K562 (cell line): ENCODE results near the gene SHISA9. TPM values are rescaled to one million over a fixed set of nuclear protein-coding genes. Genes with fewer than 3 reads are reported as not detected.

Source experiments
- ATAC-seq: fragments of 200-7000 bp; cut with Tn5 transposase; 3 replicates; pipeline ENCODE4 v1.9.1; 2020; ENCODE audit warnings: moderate library complexity
- BruUV-seq: library from RNA; stranded (reverse); fragments of 400-500 nt; replicated peaks from 2 replicates; lab custom pipeline; 2021; lab: Mats Ljungman, UMichigan
- CTCF ChIA-PET: fragments of 300-600 bp; formaldehyde crosslinking; extraction: SDS; loops from one replicate; lab custom pipeline; 2021; ENCODE audit warnings: low intra/inter-chr PET ratio; lab: Yijun Ruan, JAX
- POLR2A ChIA-PET: fragments of 300-600, 350-650 bp; sonication (Branson Sonifier 250); formaldehyde crosslinking; extraction: SDS; loops from one replicate; lab custom pipeline; 2021; ENCODE audit warnings: antibody characterized with exemption, inconsistent platforms; lab: Yijun Ruan, JAX
- DNase-seq, 4 experiments: peaks; one replicate each; pipeline versions ENCODE4 v3.0.0 to v3.0.0-alpha.2; 2011 to 2018; ENCODE audit warnings: low spot score in 3 of 4, mixed read lengths in 3 of 4; ENCODE audit errors: extremely low read depth in 1 of 4
- FAIRE-seq: peaks from 2 replicates; lab custom pipeline; 2011; peaks lifted over from hg19 to GRCh38; lab: Jason Lieb, UNC
- H2AFZ ChIP-seq: 2 replicates; pipeline ENCODE4 v1.6.0; 2011; ENCODE audit warnings: low read depth, low read length, control low read depth, inconsistent platforms
- H3K27ac ChIP-seq: fragments of 200-600 bp; 3 replicates; pipeline ENCODE4 v1.8.0; 2011; ENCODE audit warnings: low read depth, mild to moderate bottlenecking, control low read depth, inconsistent platforms, low read length, moderate library complexity, mixed read lengths; ENCODE audit errors: extremely low read depth
- H3K27me3 ChIP-seq, 2 experiments: fragments of 300-600 bp in 1 of 2; 2 replicates in 1 of 2; 3 replicates in 1 of 2; pipeline versions ENCODE4 v1.6.0 to v1.8.0; 2011; ENCODE audit warnings: inconsistent platforms in 2 of 2, low read length in 2 of 2, mild to moderate bottlenecking in 1 of 2, mixed read lengths in 1 of 2, moderate library complexity in 1 of 2; ENCODE audit not compliant: control insufficient read depth in 2 of 2, insufficient read depth in 2 of 2
- H3K36me3 ChIP-seq: fragments of 300-600 bp; 3 replicates; pipeline ENCODE4 v1.8.0; 2011; ENCODE audit warnings: mild to moderate bottlenecking, low read length, inconsistent platforms; ENCODE audit not compliant: control insufficient read depth, insufficient read depth
- H3K4me1 ChIP-seq, 2 experiments: fragments of 200-600 bp in 1 of 2; replicated peaks in 1 of 2; 2 replicates in 1 of 2; 3 replicates in 1 of 2; pipeline versions ENCODE4 v1.5.1 to v1.8.0; 2011; ENCODE audit warnings: inconsistent platforms in 2 of 2, low read length in 2 of 2, mild to moderate bottlenecking in 1 of 2, mixed read lengths in 1 of 2, moderate library complexity in 1 of 2; ENCODE audit not compliant: control insufficient read depth in 2 of 2, insufficient read depth in 2 of 2
- H3K4me2 ChIP-seq: 2 replicates; pipeline ENCODE4 v1.6.1; 2011; ENCODE audit warnings: low read length, control low read depth, inconsistent platforms, mixed read lengths; ENCODE audit not compliant: insufficient read depth
- H3K4me3 ChIP-seq: fragments of 200-600 bp; sonication (generic), shearing (Covaris generic); 2 replicates; pipeline ENCODE4 v1.5.1; 2016; ENCODE audit warnings: control low read depth, inconsistent platforms
- H3K79me2 ChIP-seq: fragments of 200-600 bp; 3 replicates; pipeline ENCODE4 v1.8.0; 2011; ENCODE audit warnings: low read length, inconsistent platforms; ENCODE audit not compliant: control insufficient read depth, insufficient read depth
- H3K9ac ChIP-seq, 2 experiments: 2 replicates each; pipeline versions ENCODE4 v1.6.0 to v1.6.1; 2011; ENCODE audit warnings: low read depth in 2 of 2, low read length in 2 of 2, control low read depth in 1 of 2, inconsistent platforms in 1 of 2, mild to moderate bottlenecking in 1 of 2, mixed read lengths in 1 of 2; ENCODE audit not compliant: insufficient read depth in 1 of 2
- H3K9me1 ChIP-seq: one replicate; pipeline ENCODE4 v1.6.0; 2011; ENCODE audit warnings: inconsistent platforms, mild to moderate bottlenecking, low read length, moderate library complexity; ENCODE audit not compliant: control insufficient read depth, insufficient read depth
- H3K9me3 ChIP-seq: replicated peaks from 2 replicates; pipeline ENCODE4 v1.5.1; 2011; ENCODE audit warnings: low read depth, low read length, inconsistent platforms; ENCODE audit not compliant: control insufficient read depth, insufficient read depth
- H4K20me1 ChIP-seq: replicated peaks from 2 replicates; pipeline ENCODE4 v1.6.1; 2011; ENCODE audit warnings: low read length, inconsistent platforms, mixed read lengths; ENCODE audit not compliant: control insufficient read depth, insufficient read depth
- BRCA1 ChIP-seq, 2 experiments: fragments of 450-650 bp in 1 of 2; sonication (generic) in 1 of 2; formaldehyde crosslinking in 1 of 2; IDR thresholded peaks; 2 replicates each; pipeline versions ENCODE4 v1.5.0 to v1.6.1; 2017 to 2020; ENCODE audit warnings: mild to moderate bottlenecking in 1 of 2, missing genetic modification reagents in 1 of 2
- ERF ChIP-seq: fragments of 450-650 bp; formaldehyde crosslinking; IDR thresholded peaks from 2 replicates; pipeline ENCODE4 v1.4.0; 2020; ENCODE audit warnings: mild to moderate bottlenecking, mixed read lengths
- GATA2 ChIP-seq: sonication (generic); formaldehyde crosslinking; IDR thresholded peaks from 2 replicates; pipeline ENCODE4 v1.4.0; 2020; ENCODE audit warnings: mild to moderate bottlenecking, missing genetic modification reagents
- PRMT5 ChIP-seq: sonication (generic); formaldehyde crosslinking; IDR thresholded peaks from 2 replicates; pipeline ENCODE4 v1.5.0; 2020; ENCODE audit warnings: missing genetic modification reagents
- XRCC4 ChIP-seq: IDR thresholded peaks from one replicate; pipeline ENCODE4 v1.6.1; 2011; ENCODE audit not compliant: insufficient read depth, insufficient read length; ENCODE audit errors: extremely low read depth
- ZNF384 ChIP-seq: IDR thresholded peaks from 2 replicates; pipeline ENCODE4 v1.6.1; 2012; ENCODE audit warnings: low read depth, low read length, improper control_type of control experiment
- WGBS: fragments of 100-300 bp; shearing (Covaris generic); methylation state at CpG from one replicate; pipeline ENCODE4 v1.1.6; 2016; ENCODE audit warnings: low coverage, mixed read lengths; ENCODE audit not compliant: insufficient coverage; ENCODE audit errors: missing lambda C conversion rate; 5-methylcytosine and 5-hydroxymethylcytosine counted together
- in situ Hi-C: fragments of 300-500 bp; cut with MboI; formaldehyde crosslinking; loops from 4 replicates; pipeline ENCODE4 v1.15.0; 2018; ENCODE audit warnings: inconsistent platforms, mixed read lengths
- intact Hi-C: fragments of 100-400 bp; cut with micrococcal nuclease; formaldehyde crosslinking; loops from 2 replicates; pipeline ENCODE4 v1.14.2; 2022
- polyA plus RNA-seq, 8 experiments: library from polyadenylated mRNA; depleted of rRNA in 4 of 8; stranded (reverse) in 5 of 8; unstranded in 3 of 8; fragments of >200 nt; fragmentation: Nextera tagmentation in 2 of 8; fragmentation: Illumina TruSeq in 1 of 8; extraction: Ambion mirVana in 2 of 8; extraction: Trizol in 1 of 8; gene quantifications; 2 replicates each; pipeline versions ENCODE4 v1.2.1 to v1.2.3, GENCODE V29; 2011 to 2014; ENCODE audit warnings: inconsistent platforms in 1 of 8, missing spikeins in 1 of 8
- total RNA-seq, 7 experiments: library from RNA; depleted of rRNA in 6 of 7; stranded (reverse); fragments of >200 nt in 6 of 7; fragmentation: Illumina TruSeq in 2 of 7; extraction: Trizol in 2 of 7; gene quantifications; 2 replicates each; pipeline versions ENCODE4 v1.2.1 to v1.2.3, GENCODE V29; 2011 to 2021; ENCODE audit warnings: low replicate concordance in 1 of 7
- TF ChIP-seq, protein P1 (sequence below): sonication (generic); formaldehyde crosslinking; IDR thresholded peaks from 2 replicates; pipeline ENCODE4 v1.8.1; 2023; ENCODE audit warnings: mild to moderate bottlenecking, missing genetic modification reagents

SHISA9 gene
- total and polyA plus RNA-seq, 9 of the 15 experiments (the other 6 are each of a cell fraction or from before 2014, with no cell fraction given), result under 0.01 to 0.16 (median 0.01) TPM; not detected in 6

- no TSS peak for BruUV-seq
- no peak overlapping the region for H3K27ac ChIP-seq
- no peaks in the 10 kb centered on the region for H3K36me3 ChIP-seq
- FAIRE-seq (no peak), ATAC-seq (no peak), DNase-seq (no peak)
- H3K9me1 ChIP-seq, result no peaks in the 10 kb centered on the region
- H3K79me2 ChIP-seq, result no peaks in the 10 kb centered on the region
- H4K20me1 ChIP-seq, result no peaks in the 10 kb centered on the region
- no peaks in the 10 kb centered on the region for H3K27me3 ChIP-seq
- no peaks in the 10 kb centered on the region for H3K4me1 ChIP-seq
- ChIA-PET CTCF (no interaction called here), POLR2A (no interaction called here)
- TF ChIP-seq, protein P1, sequence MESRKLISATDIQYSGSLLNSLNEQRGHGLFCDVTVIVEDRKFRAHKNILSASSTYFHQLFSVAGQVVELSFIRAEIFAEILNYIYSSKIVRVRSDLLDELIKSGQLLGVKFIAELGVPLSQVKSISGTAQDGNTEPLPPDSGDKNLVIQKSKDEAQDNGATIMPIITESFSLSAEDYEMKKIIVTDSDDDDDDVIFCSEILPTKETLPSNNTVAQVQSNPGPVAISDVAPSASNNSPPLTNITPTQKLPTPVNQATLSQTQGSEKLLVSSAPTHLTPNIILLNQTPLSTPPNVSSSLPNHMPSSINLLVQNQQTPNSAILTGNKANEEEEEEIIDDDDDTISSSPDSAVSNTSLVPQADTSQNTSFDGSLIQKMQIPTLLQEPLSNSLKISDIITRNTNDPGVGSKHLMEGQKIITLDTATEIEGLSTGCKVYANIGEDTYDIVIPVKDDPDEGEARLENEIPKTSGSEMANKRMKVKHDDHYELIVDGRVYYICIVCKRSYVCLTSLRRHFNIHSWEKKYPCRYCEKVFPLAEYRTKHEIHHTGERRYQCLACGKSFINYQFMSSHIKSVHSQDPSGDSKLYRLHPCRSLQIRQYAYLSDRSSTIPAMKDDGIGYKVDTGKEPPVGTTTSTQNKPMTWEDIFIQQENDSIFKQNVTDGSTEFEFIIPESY, result no peak
- no peak for TF ChIP-seq XRCC4
- H3K9ac ChIP-seq, result no peak overlapping the region
- in situ Hi-C loops (no loop called here), intact Hi-C loops (no loop called here)
- no peak overlapping the region for H2AFZ ChIP-seq
- WGBS, result 0% methylated on average over 5 of the region's 5 CpGs
- no peaks in the 10 kb centered on the region for H3K9me3 ChIP-seq
- no peak overlapping the region for H3K4me2 ChIP-seq
- no peak overlapping the region for H3K4me3 ChIP-seq
These were observed 206.7 kb downstream of the SHISA9 start for GRCh38 chr16:13108126-13108525.

DNA sequence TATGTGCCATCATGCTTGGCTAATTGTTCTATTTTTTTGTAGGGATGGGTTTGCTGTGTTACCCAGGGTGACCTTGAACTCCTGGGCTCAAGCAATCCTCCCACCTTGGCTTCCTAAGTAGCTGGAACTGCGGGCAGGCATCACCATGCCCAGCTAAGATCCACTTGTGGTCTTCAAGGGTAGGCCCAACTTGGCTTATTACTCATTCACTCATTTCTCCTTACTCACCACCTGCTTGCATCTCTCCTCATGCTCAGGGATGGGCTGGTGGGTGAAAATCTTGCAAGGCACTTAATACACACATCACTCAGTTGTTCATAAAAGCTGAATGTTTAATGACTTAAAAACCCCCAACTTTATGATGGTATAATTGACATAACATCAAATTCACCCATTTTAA lies 207.8 kb downstream of the SHISA9 start:
- FAIRE-seq (no peak), DNase-seq (no peak), ATAC-seq (no peak)
- H2AFZ ChIP-seq, result no peak overlapping the region
- no peak overlapping the region for H3K9ac ChIP-seq
- 0% methylated on average over 1 of the region's 1 CpG for WGBS
- H3K9me3 ChIP-seq, result no peaks in the 10 kb centered on the region
- H3K4me2 ChIP-seq, result no peak overlapping the region
- no peaks in the 10 kb centered on the region for H3K79me2 ChIP-seq
- ChIA-PET POLR2A (no interaction called here), CTCF (no interaction called here)
- intact Hi-C loops, result no loop called here
- no peaks in the 10 kb centered on the region for H3K9me1 ChIP-seq
- H3K27me3 ChIP-seq, result no peaks in the 10 kb centered on the region
- in situ Hi-C loops, result no loop called here
- no peak for TF ChIP-seq PRMT5
- no peak for TF ChIP-seq BRCA1 (IDR thresholded peaks at IDR 0.05)
- TF ChIP-seq BRCA1 (CRISPR knock-in tag; IDR thresholded peaks at IDR 0.05), result no peak
- no peak for TF ChIP-seq ZNF384
- TF ChIP-seq ERF (CRISPR knock-in tag), result no peak
- TF ChIP-seq GATA2 (CRISPR knock-in tag), result no peak
- no peaks in the 10 kb centered on the region for H4K20me1 ChIP-seq
- H3K4me3 ChIP-seq, result no peak overlapping the region
- H3K27ac ChIP-seq, result no peak overlapping the region
- H3K4me1 ChIP-seq, result no peaks in the 10 kb centered on the region
- H3K36me3 ChIP-seq, result no peaks in the 10 kb centered on the region
- no TSS peak for BruUV-seq
